IMR-90 (cell line): ENCODE measurements around the gene PGBD4.
A peak's percentile ranks its signal among the peaks of the same experiment; 100 is the strongest.

ENCODE experiments used
- BHLHE40 ChIP-seq: fragments of 150-350 bp; IDR thresholded peaks from 2 replicates; pipeline ENCODE4 v1.6.1; 2016; ENCODE audit warnings: mild to moderate bottlenecking, low read depth, low read length
- CEBPB ChIP-seq: IDR thresholded peaks from 2 replicates; pipeline ENCODE4 v1.6.1; 2012; ENCODE audit warnings: low read depth, low read length, improper control_type of control experiment
- CHD1 ChIP-seq: IDR thresholded peaks from 2 replicates; pipeline ENCODE4 v1.6.1; 2012; ENCODE audit warnings: low read depth, low read length, improper control_type of control experiment
- FOS ChIP-seq: fragments of 150-350 bp; IDR thresholded peaks from 2 replicates; pipeline ENCODE4 v1.6.1; 2016; ENCODE audit warnings: low read depth, low read length
- MAFK ChIP-seq: IDR thresholded peaks from 2 replicates; pipeline ENCODE4 v1.6.1; 2012; ENCODE audit warnings: low read depth, low read length, improper control_type of control experiment
- MAZ ChIP-seq: IDR thresholded peaks from 2 replicates; pipeline ENCODE4 v1.6.1; 2012; ENCODE audit warnings: low read depth, mild to moderate bottlenecking, low read length, improper control_type of control experiment, moderate library complexity, borderline replicate concordance
- POLR2A ChIP-seq: IDR thresholded peaks from 2 replicates; pipeline ENCODE4 v1.6.1; 2012; ENCODE audit warnings: mild to moderate bottlenecking, low read depth, low read length
- RAD21 ChIP-seq: IDR thresholded peaks from 2 replicates; pipeline ENCODE4 v1.6.1; 2012; ENCODE audit warnings: low read length, improper control_type of control experiment
- RCOR1 ChIP-seq: IDR thresholded peaks from 2 replicates; pipeline ENCODE4 v1.6.1; 2012; ENCODE audit warnings: mild to moderate bottlenecking, low read length, improper control_type of control experiment; ENCODE audit not compliant: insufficient replicate concordance
- RFX5 ChIP-seq: IDR thresholded peaks from 2 replicates; pipeline ENCODE4 v1.8.0; 2012; ENCODE audit warnings: low read depth, mild to moderate bottlenecking, low read length, moderate library complexity
- SMC3 ChIP-seq: fragments of 150-350 bp; IDR thresholded peaks from 2 replicates; pipeline ENCODE4 v1.6.1; 2016; ENCODE audit warnings: low read depth, mild to moderate bottlenecking, antibody characterized with exemption, low read length, moderate library complexity
- TF ChIP-seq, protein P1 (sequence below): conservative IDR thresholded peaks from 2 replicates; pipeline ENCODE4 v1.5.1; 2012; ENCODE audit warnings: mild to moderate bottlenecking, low read depth, low read length, improper control_type of control experiment
- TF ChIP-seq, protein P2 (sequence below): fragments of 150-350 bp; IDR thresholded peaks from 2 replicates; pipeline ENCODE4 v1.6.1; 2016; ENCODE audit warnings: low read depth, mild to moderate bottlenecking, low read length, moderate library complexity, borderline replicate concordance

GRCh38 chr15:34055868-34056595, 45.9 kb upstream of the PGBD4 start:
- TF ChIP-seq, protein P1, sequence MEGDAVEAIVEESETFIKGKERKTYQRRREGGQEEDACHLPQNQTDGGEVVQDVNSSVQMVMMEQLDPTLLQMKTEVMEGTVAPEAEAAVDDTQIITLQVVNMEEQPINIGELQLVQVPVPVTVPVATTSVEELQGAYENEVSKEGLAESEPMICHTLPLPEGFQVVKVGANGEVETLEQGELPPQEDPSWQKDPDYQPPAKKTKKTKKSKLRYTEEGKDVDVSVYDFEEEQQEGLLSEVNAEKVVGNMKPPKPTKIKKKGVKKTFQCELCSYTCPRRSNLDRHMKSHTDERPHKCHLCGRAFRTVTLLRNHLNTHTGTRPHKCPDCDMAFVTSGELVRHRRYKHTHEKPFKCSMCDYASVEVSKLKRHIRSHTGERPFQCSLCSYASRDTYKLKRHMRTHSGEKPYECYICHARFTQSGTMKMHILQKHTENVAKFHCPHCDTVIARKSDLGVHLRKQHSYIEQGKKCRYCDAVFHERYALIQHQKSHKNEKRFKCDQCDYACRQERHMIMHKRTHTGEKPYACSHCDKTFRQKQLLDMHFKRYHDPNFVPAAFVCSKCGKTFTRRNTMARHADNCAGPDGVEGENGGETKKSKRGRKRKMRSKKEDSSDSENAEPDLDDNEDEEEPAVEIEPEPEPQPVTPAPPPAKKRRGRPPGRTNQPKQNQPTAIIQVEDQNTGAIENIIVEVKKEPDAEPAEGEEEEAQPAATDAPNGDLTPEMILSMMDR = no peak
- TF ChIP-seq POLR2A = no peak
- no peak for TF ChIP-seq MAZ
- TF ChIP-seq RAD21 = no peak
- TF ChIP-seq CHD1 = no peak
- TF ChIP-seq SMC3 = no peak
- peak; percentile 28; the same call in 1 of the 2 replicates for TF ChIP-seq CEBPB
- no peak for TF ChIP-seq RCOR1
- no peak for TF ChIP-seq RFX5
- no peak for TF ChIP-seq FOS
- no peak for TF ChIP-seq BHLHE40
- no peak for TF ChIP-seq MAFK
- TF ChIP-seq, protein P2, sequence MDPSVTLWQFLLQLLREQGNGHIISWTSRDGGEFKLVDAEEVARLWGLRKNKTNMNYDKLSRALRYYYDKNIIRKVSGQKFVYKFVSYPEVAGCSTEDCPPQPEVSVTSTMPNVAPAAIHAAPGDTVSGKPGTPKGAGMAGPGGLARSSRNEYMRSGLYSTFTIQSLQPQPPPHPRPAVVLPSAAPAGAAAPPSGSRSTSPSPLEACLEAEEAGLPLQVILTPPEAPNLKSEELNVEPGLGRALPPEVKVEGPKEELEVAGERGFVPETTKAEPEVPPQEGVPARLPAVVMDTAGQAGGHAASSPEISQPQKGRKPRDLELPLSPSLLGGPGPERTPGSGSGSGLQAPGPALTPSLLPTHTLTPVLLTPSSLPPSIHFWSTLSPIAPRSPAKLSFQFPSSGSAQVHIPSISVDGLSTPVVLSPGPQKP = no peak
